Subcutaneous adipose tissue (tissue), 4 donors: ENCODE measurements around the gene AGMO. TPM values are rescaled to one million over a fixed set of nuclear protein-coding genes. Genes with fewer than 3 reads are reported as not detected.

Experiments used
- CTCF ChIP-seq: fragments of 450-650 bp; IDR thresholded peaks from one replicate; pipeline ENCODE4 v1.5.1; 2016; ENCODE audit warnings: low read depth, mild to moderate bottlenecking, control low read depth, antibody characterized with exemption, moderate library complexity
- total RNA-seq, 4 donors: library from RNA; depleted of rRNA; stranded (reverse); fragments of >200 nt; gene quantifications; one replicate each; pipeline ENCODE4 v1.1.0, GENCODE V29; 2016

Gene AGMO
- total RNA-seq, 4 donors from 2014 or later = 2.4 to 28.6 (median 10.2) TPM

- TF ChIP-seq CTCF = no peak
Measured at GRCh38 chr7:15446722-15447121, 115.1 kb downstream of the AGMO start.

GRCh38 chr7:15446280-15446679 lies 115.5 kb downstream of the AGMO start:
- no peak for TF ChIP-seq CTCF

- TF ChIP-seq CTCF = no peak
Measured at GRCh38 chr7:15441915-15442314, 119.9 kb downstream of the AGMO start.

GRCh38 chr7:15440482-15440881 lies 121.3 kb downstream of the AGMO start:
- TF ChIP-seq CTCF = no peak

- no peak for TF ChIP-seq CTCF
Measured at GRCh38 chr7:15439853-15440252, 122.0 kb downstream of the AGMO start.

- TF ChIP-seq CTCF = no peak
Measured at GRCh38 chr7:15433151-15433550, 128.7 kb downstream of the AGMO start.

GRCh38 chr7:15430911-15431310 lies 130.9 kb downstream of the AGMO start:
- TF ChIP-seq CTCF = no peak
